Right lobe of liver (tissue), 6 donors: Measurements from ENCODE around the gene JUP. TPM values are rescaled to one million over a fixed set of nuclear protein-coding genes. Genes with fewer than 3 reads are reported as not detected.

ENCODE experiments used
- ATAC-seq, 4 donors: fragments of 200-7000 bp; cut with Tn5 transposase; one replicate each; pipeline ENCODE4 v1.9.1; 2020; ENCODE audit warnings: mild to moderate bottlenecking in 4 of 4, moderate library complexity in 4 of 4
- DNase-seq, 3 donors: peaks; one replicate each; pipeline ENCODE4 v3.0.0-alpha.2; 2020
- H3K27ac ChIP-seq, 3 donors: fragments of 200-600 bp; one replicate each; pipeline ENCODE4 v1.8.0; 2022
- H3K27me3 ChIP-seq, 2 donors: fragments of 200-600 bp; one replicate each; pipeline ENCODE4 v1.8.0; 2022
- H3K36me3 ChIP-seq, 4 donors: fragments of 200-600 bp; sonication (generic) in 1 of 4; one replicate each; pipeline versions ENCODE4 v1.5.1 to v1.8.0; 2017 to 2022; ENCODE audit warnings: control low read depth in 1 of 4
- H3K4me1 ChIP-seq, 4 donors: fragments of 200-600 bp; sonication (generic) in 1 of 4; one replicate each; pipeline versions ENCODE4 v1.5.1 to v1.8.0; 2017 to 2022; ENCODE audit warnings: control low read depth in 1 of 4
- H3K4me3 ChIP-seq, 3 donors: fragments of 200-600 bp; one replicate each; pipeline ENCODE4 v1.8.0; 2022
- H3K9me3 ChIP-seq, 4 donors: fragments of 200-600 bp; sonication (generic) in 1 of 4; one replicate each; pipeline versions ENCODE4 v1.5.1 to v1.8.0; 2017 to 2022; ENCODE audit warnings: control low read depth in 1 of 4
- POLR2A ChIP-seq: fragments of 450-650 bp; IDR thresholded peaks from one replicate; pipeline ENCODE4 v1.6.1; 2017; ENCODE audit warnings: antibody characterized with exemption, mild to moderate bottlenecking
- WGBS: methylation state at CpG from one replicate; pipeline ENCODE4 v1.1.6; 2018; ENCODE audit warnings: low coverage, low lambda C conversion rate; ENCODE audit not compliant: insufficient coverage; ENCODE audit errors: missing lambda C conversion rate; 5-methylcytosine and 5-hydroxymethylcytosine counted together
- intact Hi-C, 2 donors: fragments of 100-400 bp; cut with DNase I; formaldehyde crosslinking; loops; one replicate each; pipeline versions ENCODE4 v1.11.2 to v1.14.1; 2022
- total RNA-seq, 6 experiments: library from RNA; depleted of rRNA in 2 of 6; stranded (reverse); fragments of >200 nt in 2 of 6; fragmentation: NEBNext Ultra II Directional in 3 of 6; extraction: Animal tissue kit (Norgen Biotek cat#: 25700) in 3 of 6; gene quantifications; one replicate each; pipeline versions ENCODE4 v1.1.0 to v1.2.4, GENCODE V29; 2016 to 2023
- TF ChIP-seq, protein P1 (sequence below), 4 donors: fragments of 200-600 bp in 3 of 4; fragments of 450-650 bp in 1 of 4; IDR thresholded peaks; one replicate each; pipeline versions ENCODE4 v1.5.1 to v1.8.0; 2016 to 2022; ENCODE audit warnings: antibody characterized with exemption in 4 of 4, mild to moderate bottlenecking in 2 of 4
- donor health status: DM: no; HTN: yes; CAD: no.
- donor health status: DM: no; HTN: no; CAD: no.
- donor health status: DM: no; HTN: no; CAD: no.
- donor health status: DM: no; HTN: yes; CAD: no.
- donor health status: DM: no; HTN: yes; CAD: no.

Gene JUP
- total RNA-seq, 6 experiments from 2014 or later: 54.3 to 74.8 (median 65.7) TPM

DNA sequence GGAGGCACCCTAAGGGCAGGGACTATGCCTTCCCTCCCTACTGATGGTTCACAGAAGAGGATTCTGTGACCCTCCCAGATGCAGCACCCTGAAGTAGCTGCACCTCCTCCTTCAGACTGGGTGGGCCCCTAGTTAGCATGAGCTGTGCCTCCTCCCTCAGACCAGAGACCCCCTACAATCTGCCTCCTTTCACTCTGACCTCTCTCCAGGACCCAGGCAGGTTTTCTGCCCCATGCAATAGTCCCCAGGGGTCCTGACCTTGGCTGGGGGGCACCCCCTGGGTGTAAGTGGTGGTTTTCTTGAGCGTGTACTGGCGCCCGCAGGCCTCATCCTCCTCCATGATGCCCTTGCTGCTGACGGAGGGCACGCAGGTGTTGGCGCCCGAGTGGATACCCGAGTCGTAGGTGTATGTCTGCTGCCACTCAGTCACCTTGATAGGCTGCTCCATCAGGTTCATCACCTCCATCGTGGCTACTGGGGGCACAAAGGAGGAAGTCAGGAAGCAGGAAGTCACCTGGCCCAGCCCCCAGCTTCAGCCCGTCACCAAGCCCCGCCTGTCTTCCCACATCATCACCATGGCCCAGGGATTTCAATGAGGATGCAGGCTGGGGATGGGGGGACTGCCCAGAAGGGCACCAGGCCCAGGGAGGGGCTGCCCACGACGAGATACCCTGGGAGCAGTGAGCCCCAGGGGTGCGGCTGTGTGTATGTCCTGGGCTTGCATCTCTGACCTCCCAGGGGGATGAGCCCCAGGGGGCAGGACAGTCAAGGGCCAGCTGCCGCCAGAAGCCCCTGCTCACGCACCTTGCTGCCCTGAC lies 14.9 kb downstream of the JUP start:
- Histone ChIP-seq H3K4me3 (peak overlapping the region in 2 of 3 donors; percentile 49 to 55), H3K4me1 (peaks cover 0 to 50% (median 20%) of the 10 kb centered on the region in 4 donors), H3K27ac (peak overlapping the region; percentile 70 to 97 (median 96)), H3K27me3 (no peaks in the 10 kb centered on the region), H3K9me3 (no peaks in the 10 kb centered on the region), H3K36me3 (peaks cover 0 to 48% (median 22%) of the 10 kb centered on the region in 4 donors)
- 40% methylated on average over 2 of the region's 17 CpGs for WGBS
- intact Hi-C loops: no loop called here
- ATAC-seq (no peak), DNase-seq (no peak)
- TF ChIP-seq POLR2A: no peak
- TF ChIP-seq, protein P1, sequence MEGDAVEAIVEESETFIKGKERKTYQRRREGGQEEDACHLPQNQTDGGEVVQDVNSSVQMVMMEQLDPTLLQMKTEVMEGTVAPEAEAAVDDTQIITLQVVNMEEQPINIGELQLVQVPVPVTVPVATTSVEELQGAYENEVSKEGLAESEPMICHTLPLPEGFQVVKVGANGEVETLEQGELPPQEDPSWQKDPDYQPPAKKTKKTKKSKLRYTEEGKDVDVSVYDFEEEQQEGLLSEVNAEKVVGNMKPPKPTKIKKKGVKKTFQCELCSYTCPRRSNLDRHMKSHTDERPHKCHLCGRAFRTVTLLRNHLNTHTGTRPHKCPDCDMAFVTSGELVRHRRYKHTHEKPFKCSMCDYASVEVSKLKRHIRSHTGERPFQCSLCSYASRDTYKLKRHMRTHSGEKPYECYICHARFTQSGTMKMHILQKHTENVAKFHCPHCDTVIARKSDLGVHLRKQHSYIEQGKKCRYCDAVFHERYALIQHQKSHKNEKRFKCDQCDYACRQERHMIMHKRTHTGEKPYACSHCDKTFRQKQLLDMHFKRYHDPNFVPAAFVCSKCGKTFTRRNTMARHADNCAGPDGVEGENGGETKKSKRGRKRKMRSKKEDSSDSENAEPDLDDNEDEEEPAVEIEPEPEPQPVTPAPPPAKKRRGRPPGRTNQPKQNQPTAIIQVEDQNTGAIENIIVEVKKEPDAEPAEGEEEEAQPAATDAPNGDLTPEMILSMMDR (IDR thresholded peaks at IDR 0.05): no peak

DNA sequence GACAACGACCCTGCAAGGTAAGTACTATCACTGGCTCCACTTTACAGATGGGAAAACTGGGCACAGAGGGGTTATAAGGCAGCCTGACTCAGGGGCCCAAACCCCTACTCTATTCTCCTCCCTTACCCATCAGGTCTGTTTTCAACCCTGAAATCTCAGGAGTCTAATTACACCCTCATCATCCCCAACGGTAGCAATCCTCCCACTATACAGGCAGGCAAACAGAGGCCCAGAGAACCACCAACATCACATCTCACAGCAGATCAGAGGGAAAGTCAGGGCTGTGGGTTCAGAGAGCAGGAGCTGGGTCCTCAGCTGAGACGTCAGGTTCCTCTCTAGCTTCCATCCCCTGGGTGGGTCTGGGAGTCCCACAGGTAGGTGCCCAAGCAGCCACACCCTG lies 16.5 kb downstream of the JUP start:
- H3K4me1 ChIP-seq: peaks cover 0 to 35% (median 10%) of the 10 kb centered on the region in 4 donors
- peaks cover 0 to 64% (median 30%) of the 10 kb centered on the region in 4 donors for H3K36me3 ChIP-seq
- ATAC-seq (no peak), DNase-seq (no peak)
- no peaks in the 10 kb centered on the region for H3K27me3 ChIP-seq
- no peak overlapping the region for H3K4me3 ChIP-seq
- H3K9me3 ChIP-seq: no peaks in the 10 kb centered on the region
- no peak overlapping the region for H3K27ac ChIP-seq
- intact Hi-C loops: no loop called here
- no peak for TF ChIP-seq POLR2A
- TF ChIP-seq, protein P1 (IDR thresholded peaks at IDR 0.05): no peak
- 88% methylated on average over 2 of the region's 3 CpGs for WGBS

DNA sequence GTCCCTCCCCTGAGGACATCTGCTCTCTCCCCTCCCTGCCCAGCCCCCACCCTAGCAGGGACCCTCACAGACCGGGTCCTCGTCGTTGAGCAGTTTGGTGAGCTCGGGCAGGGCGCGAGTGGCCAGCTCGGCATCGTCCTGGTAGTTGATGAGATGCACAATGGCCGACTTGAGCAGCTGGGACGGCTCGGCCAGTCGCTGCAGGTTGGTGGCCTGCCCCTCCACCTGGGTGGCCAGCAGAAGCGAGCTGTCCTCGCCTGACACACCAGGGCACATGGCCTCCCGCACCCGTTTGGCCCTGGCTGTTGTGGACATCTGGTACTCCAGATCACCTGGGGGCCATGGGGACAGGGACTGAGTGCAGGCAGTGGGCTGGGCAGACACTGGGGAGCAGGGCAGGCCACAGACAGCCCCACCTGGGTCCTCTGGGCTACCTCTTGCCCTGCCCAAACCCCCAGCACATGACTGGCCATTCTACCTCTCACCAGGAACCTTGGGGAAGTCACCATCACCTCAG lies 17.1 kb downstream of the JUP start:
- intact Hi-C loops: no loop called here
- H3K9me3 ChIP-seq: no peaks in the 10 kb centered on the region
- H3K4me3 ChIP-seq: no peak overlapping the region
- no peak overlapping the region for H3K27ac ChIP-seq
- TF ChIP-seq, protein P1 (IDR thresholded peaks at IDR 0.05): no peak
- TF ChIP-seq POLR2A: no peak
- ATAC-seq: peak in 1 of 4 donors; percentile 6
- no peak for DNase-seq
- WGBS: no CpG with 5 or more reads among the region's 16 CpGs
- H3K4me1 ChIP-seq: peaks cover 0 to 30% (median 8%) of the 10 kb centered on the region in 4 donors
- H3K27me3 ChIP-seq: no peaks in the 10 kb centered on the region
- H3K36me3 ChIP-seq: peaks cover 0 to 70% (median 33%) of the 10 kb centered on the region in 4 donors

DNA sequence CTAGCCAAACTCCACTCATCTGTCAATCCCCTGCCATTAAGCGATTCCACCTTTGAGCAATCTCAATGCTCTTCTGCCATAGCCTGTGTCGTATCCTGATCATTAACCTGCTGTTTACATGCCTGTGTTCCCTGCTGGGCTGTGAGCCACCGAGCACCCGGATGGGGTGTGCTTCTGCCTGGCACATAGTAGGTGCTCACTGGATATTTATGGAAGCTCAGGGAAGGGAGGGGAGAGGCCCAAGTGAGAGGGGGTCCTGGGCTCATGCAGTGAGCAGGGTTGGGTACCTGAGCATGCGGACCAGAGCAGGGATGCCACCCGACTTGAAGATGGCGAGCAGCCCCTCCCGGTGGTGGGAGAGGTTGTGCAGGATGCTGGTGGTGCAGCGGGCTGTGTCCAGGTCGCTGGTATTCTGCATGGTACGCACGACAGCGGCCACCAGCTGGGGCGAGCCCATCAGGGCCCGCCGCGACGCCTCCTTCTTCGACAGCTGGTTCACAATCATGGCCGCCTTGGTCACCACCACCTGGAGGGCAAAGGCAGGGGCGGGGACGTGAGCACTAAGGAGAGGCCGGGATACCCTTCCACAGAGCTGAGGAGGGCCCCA lies 17.7 kb downstream of the JUP start:
- Histone ChIP-seq H3K36me3 (peaks cover 0 to 76% (median 36%) of the 10 kb centered on the region in 4 donors), H3K4me3 (no peak overlapping the region), H3K27ac (no peak overlapping the region), H3K9me3 (no peaks in the 10 kb centered on the region), H3K4me1 (peaks cover 0 to 23% (median 5%) of the 10 kb centered on the region in 4 donors), H3K27me3 (no peaks in the 10 kb centered on the region)
- ATAC-seq (no peak), DNase-seq (no peak)
- intact Hi-C loops: no loop called here
- no peak for TF ChIP-seq POLR2A
- TF ChIP-seq, protein P1 (IDR thresholded peaks at IDR 0.05): no peak
- 73% methylated on average over 5 of the region's 23 CpGs for WGBS
